Liver (tissue), 9 donors: ENCODE measurements around the gene ANP32A. TPM values are rescaled to one million over a fixed set of nuclear protein-coding genes. Genes with fewer than 3 reads are reported as not detected.

Source experiments
- DNase-seq: peaks from one replicate; pipeline ENCODE4 v3.0.0-alpha.2; 2017; ENCODE audit warnings: low spot score
- H3K27ac ChIP-seq, 2 donors: one replicate each; pipeline ENCODE4 v1.7.0; 2013; ENCODE audit warnings: inconsistent platforms in 2 of 2, low read length in 2 of 2, control low read depth in 1 of 2, low read depth in 1 of 2, mild to moderate bottlenecking in 1 of 2
- H3K27me3 ChIP-seq, 4 donors: one replicate each; pipeline versions ENCODE4 v1.6.1 to v1.7.0; 2013; ENCODE audit warnings: low read length in 3 of 4, inconsistent platforms in 1 of 4, mild to moderate bottlenecking in 1 of 4, moderate library complexity in 1 of 4; ENCODE audit not compliant: control insufficient read depth in 4 of 4, insufficient read depth in 4 of 4
- H3K36me3 ChIP-seq, 4 donors: one replicate each; pipeline versions ENCODE4 v1.6.1 to v1.7.0; 2013; ENCODE audit warnings: low read length in 3 of 4, mild to moderate bottlenecking in 3 of 4, low read depth in 1 of 4, moderate library complexity in 1 of 4; ENCODE audit not compliant: control insufficient read depth in 4 of 4, insufficient read depth in 3 of 4
- H3K4me1 ChIP-seq, 4 donors: one replicate each; pipeline versions ENCODE4 v1.6.1 to v1.7.0; 2013; ENCODE audit warnings: low read length in 3 of 4, mild to moderate bottlenecking in 3 of 4, moderate library complexity in 1 of 4; ENCODE audit not compliant: control insufficient read depth in 4 of 4, insufficient read depth in 4 of 4
- H3K4me3 ChIP-seq, 3 donors: one replicate each; pipeline versions ENCODE4 v1.6.1 to v1.7.0; 2013; ENCODE audit warnings: low read length in 3 of 3, control low read depth in 1 of 3, low read depth in 1 of 3, mild to moderate bottlenecking in 1 of 3
- H3K9ac ChIP-seq, 2 donors: one replicate each; pipeline ENCODE4 v1.7.0; 2013; ENCODE audit warnings: low read length in 2 of 2, mild to moderate bottlenecking in 2 of 2, moderate library complexity in 2 of 2, control low read depth in 1 of 2, low read depth in 1 of 2
- H3K9me3 ChIP-seq, 4 donors: one replicate each; pipeline versions ENCODE4 v1.6.1 to v1.7.0; 2013; ENCODE audit warnings: low read length in 3 of 4; ENCODE audit not compliant: control insufficient read depth in 4 of 4
- EGR1 ChIP-seq, 2 donors: IDR thresholded peaks; 2 replicates each; pipeline ENCODE4 v1.6.1; 2016 to 2018; ENCODE audit warnings: antibody characterized with exemption in 2 of 2, low read depth in 2 of 2
- FOXA1 ChIP-seq: IDR thresholded peaks from 2 replicates; pipeline ENCODE4 v1.6.1; 2016; ENCODE audit warnings: antibody characterized with exemption
- FOXA2 ChIP-seq: IDR thresholded peaks from 2 replicates; pipeline ENCODE4 v1.6.1; 2016; ENCODE audit warnings: antibody characterized with exemption
- GABPA ChIP-seq, 2 donors: IDR thresholded peaks in 1 of 2; conservative IDR thresholded peaks in 1 of 2; 2 replicates each; pipeline ENCODE4 v1.6.1; 2016; ENCODE audit warnings: antibody characterized with exemption in 2 of 2, mild to moderate bottlenecking in 1 of 2, moderate library complexity in 1 of 2
- HNF4A ChIP-seq, 2 donors: conservative IDR thresholded peaks; 2 replicates each; pipeline ENCODE4 v1.6.1; 2016; ENCODE audit warnings: antibody characterized with exemption in 2 of 2, mild to moderate bottlenecking in 2 of 2
- HNF4G ChIP-seq: IDR thresholded peaks from 2 replicates; pipeline ENCODE4 v1.6.1; 2016; ENCODE audit warnings: antibody characterized with exemption
- JUND ChIP-seq, 2 donors: IDR thresholded peaks; 2 replicates each; pipeline ENCODE4 v1.6.1; 2016; ENCODE audit warnings: antibody characterized with exemption in 2 of 2
- NR2F2 ChIP-seq: IDR thresholded peaks from 2 replicates; pipeline ENCODE4 v1.6.1; 2016; ENCODE audit warnings: antibody characterized with exemption
- RAD21 ChIP-seq, 2 donors: IDR thresholded peaks; 2 replicates each; pipeline ENCODE4 v1.6.1; 2016; ENCODE audit warnings: antibody characterized with exemption in 2 of 2, mild to moderate bottlenecking in 2 of 2
- RXRA ChIP-seq, 2 donors: IDR thresholded peaks; 2 replicates each; pipeline ENCODE4 v1.6.1; 2017 to 2018; ENCODE audit warnings: antibody characterized with exemption in 2 of 2, mild to moderate bottlenecking in 1 of 2
- SP1 ChIP-seq: IDR thresholded peaks from 2 replicates; pipeline ENCODE4 v1.6.1; 2018; ENCODE audit warnings: antibody characterized with exemption, mild to moderate bottlenecking
- TAF1 ChIP-seq: conservative IDR thresholded peaks from 2 replicates; pipeline ENCODE4 v1.6.1; 2016; ENCODE audit warnings: antibody characterized with exemption, mild to moderate bottlenecking
- YY1 ChIP-seq: IDR thresholded peaks from 2 replicates; pipeline ENCODE4 v1.6.1; 2016; ENCODE audit warnings: antibody characterized with exemption, mild to moderate bottlenecking
- WGBS: extraction: QIAGEN DNeasy Blood & Tissue Kit; methylation state at CpG from one replicate; pipeline ENCODE4 v1.1.7; 2013; 5-methylcytosine and 5-hydroxymethylcytosine counted together
- polyA plus RNA-seq, 2 donors: library from polyadenylated mRNA; stranded (reverse) in 1 of 2; unstranded in 1 of 2; fragments of 200-250 nt in 1 of 2; fragments of >200 nt in 1 of 2; fragmentation: Nextera tagmentation in 1 of 2; extraction: Ambion mirVana in 1 of 2; gene quantifications; one replicate each; pipeline versions ENCODE4 v1.2.1 to v1.2.3, GENCODE V29; 2013 to 2015
- total RNA-seq, 2 donors: library from RNA; depleted of rRNA; stranded (reverse); fragments of >200 nt; gene quantifications; one replicate each; pipeline ENCODE4 v1.2.3, GENCODE V29; 2014
- TF ChIP-seq, protein P1 (sequence below): IDR thresholded peaks from 2 replicates; pipeline ENCODE4 v1.6.1; 2016; ENCODE audit warnings: antibody characterized with exemption
- TF ChIP-seq, protein P2 (sequence below): IDR thresholded peaks from 2 replicates; pipeline ENCODE4 v1.6.1; 2016; ENCODE audit warnings: antibody characterized with exemption, mild to moderate bottlenecking
- TF ChIP-seq, protein P3 (sequence below): IDR thresholded peaks from 2 replicates; pipeline ENCODE4 v1.6.1; 2016; ENCODE audit warnings: antibody characterized with exemption
- TF ChIP-seq, protein P4 (sequence below): IDR thresholded peaks from 2 replicates; pipeline ENCODE4 v1.6.1; 2016; ENCODE audit warnings: antibody characterized with exemption
- TF ChIP-seq, protein P5 (sequence below): fragments of 150-350 bp; IDR thresholded peaks from 2 replicates; pipeline ENCODE4 v1.5.1; 2017; ENCODE audit warnings: improper control_type of control experiment, low read depth, low read length; ENCODE audit not compliant: missing input control
- donor health status: healthy.
- donor health status: healthy.
- donor health status: healthy.
- donor health status: healthy.
- donor health status: healthy.

ANP32A gene
- total and polyA plus RNA-seq, 4 donors = 30.5 to 60.4 (median 39.4) TPM

DNA sequence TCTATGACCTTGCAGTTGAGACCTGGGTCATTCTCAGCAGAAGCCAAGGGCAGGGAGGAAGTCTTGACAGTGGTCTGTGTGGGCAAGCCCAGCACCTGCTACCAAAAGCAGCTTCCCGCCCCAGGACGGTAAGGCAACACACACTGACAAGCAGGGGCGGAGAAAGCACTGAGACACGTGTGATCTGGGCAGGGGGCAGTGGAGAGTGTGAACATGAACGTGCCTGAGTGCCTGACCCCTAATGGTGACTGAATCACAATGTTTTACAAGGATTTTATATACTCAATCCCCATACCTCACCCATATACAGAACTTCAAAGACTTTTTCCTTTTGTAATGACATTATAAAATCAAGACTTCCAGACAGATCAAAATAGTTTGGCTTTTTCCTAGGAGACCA lies 35.2 kb downstream of the ANP32A start:
- DNase-seq = no peak
- no peak overlapping the region for H3K4me3 ChIP-seq
- 71% methylated on average over 5 of the region's 5 CpGs for WGBS
- H3K9me3 ChIP-seq = no peaks in the 10 kb centered on the region
- TF ChIP-seq TAF1 = no peak
- TF ChIP-seq YY1 = no peak
- peaks cover 3 to 14% (median 6%) of the 10 kb centered on the region in 4 donors for H3K4me1 ChIP-seq
- H3K36me3 ChIP-seq = peaks cover 6 to 29% (median 11%) of the 10 kb centered on the region in 4 donors
- no peak overlapping the region for H3K9ac ChIP-seq
- H3K27ac ChIP-seq = no peak overlapping the region
- H3K27me3 ChIP-seq = no peaks in the 10 kb centered on the region

DNA sequence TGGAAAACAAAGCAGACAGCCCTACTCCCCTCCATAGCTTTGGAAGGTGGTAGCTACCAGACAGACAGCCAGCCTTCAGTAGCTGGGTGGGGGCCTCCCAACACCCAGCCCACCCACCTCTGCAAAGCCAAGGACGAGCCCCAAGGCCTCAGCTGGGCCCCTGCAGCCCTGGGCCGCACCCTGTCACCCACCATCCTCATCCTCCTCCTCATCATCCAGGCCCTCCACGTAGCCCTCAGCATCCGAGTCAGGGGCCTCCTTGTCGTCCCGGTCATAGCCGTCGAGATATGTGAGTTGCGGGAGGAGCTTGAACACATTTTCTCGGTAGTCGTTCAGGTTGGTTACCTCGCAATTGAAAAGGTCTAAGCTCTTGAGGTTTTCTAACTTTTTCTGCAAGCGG lies 36.5 kb downstream of the ANP32A start:
- WGBS = 95% methylated on average over 13 of the region's 13 CpGs
- peaks cover 13 to 40% (median 20%) of the 10 kb centered on the region in 4 donors for H3K36me3 ChIP-seq
- DNase-seq = no peak

More for the DNA sequence above, 36.5 kb downstream of the ANP32A start:
- no peak overlapping the region for H3K9ac ChIP-seq
- H3K9me3 ChIP-seq = no peaks in the 10 kb centered on the region
- peaks cover 0 to 4% (median under 1%) of the 10 kb centered on the region in 4 donors for H3K4me1 ChIP-seq
- no peak overlapping the region for H3K27ac ChIP-seq
- no peaks in the 10 kb centered on the region for H3K27me3 ChIP-seq
- no peak overlapping the region for H3K4me3 ChIP-seq
- TF ChIP-seq FOXA2 = no peak
- TF ChIP-seq SP1 = no peak
- no peak for TF ChIP-seq TAF1
- TF ChIP-seq JUND (IDR thresholded peaks at IDR 0.05) = no peak
- no peak for TF ChIP-seq RAD21 (IDR thresholded peaks at IDR 0.05)
- TF ChIP-seq, protein P1, sequence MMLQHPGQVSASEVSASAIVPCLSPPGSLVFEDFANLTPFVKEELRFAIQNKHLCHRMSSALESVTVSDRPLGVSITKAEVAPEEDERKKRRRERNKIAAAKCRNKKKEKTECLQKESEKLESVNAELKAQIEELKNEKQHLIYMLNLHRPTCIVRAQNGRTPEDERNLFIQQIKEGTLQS = no peak
- no peak for TF ChIP-seq EGR1 (IDR thresholded peaks at IDR 0.05; ENCODE audit: low read depth in 2 of 2)
- no peak for TF ChIP-seq GABPA (IDR thresholded peaks at IDR 0.05 in 1 of 2, conservative IDR thresholded peaks at IDR 0.05 in 1 of 2)
- TF ChIP-seq, protein P2, sequence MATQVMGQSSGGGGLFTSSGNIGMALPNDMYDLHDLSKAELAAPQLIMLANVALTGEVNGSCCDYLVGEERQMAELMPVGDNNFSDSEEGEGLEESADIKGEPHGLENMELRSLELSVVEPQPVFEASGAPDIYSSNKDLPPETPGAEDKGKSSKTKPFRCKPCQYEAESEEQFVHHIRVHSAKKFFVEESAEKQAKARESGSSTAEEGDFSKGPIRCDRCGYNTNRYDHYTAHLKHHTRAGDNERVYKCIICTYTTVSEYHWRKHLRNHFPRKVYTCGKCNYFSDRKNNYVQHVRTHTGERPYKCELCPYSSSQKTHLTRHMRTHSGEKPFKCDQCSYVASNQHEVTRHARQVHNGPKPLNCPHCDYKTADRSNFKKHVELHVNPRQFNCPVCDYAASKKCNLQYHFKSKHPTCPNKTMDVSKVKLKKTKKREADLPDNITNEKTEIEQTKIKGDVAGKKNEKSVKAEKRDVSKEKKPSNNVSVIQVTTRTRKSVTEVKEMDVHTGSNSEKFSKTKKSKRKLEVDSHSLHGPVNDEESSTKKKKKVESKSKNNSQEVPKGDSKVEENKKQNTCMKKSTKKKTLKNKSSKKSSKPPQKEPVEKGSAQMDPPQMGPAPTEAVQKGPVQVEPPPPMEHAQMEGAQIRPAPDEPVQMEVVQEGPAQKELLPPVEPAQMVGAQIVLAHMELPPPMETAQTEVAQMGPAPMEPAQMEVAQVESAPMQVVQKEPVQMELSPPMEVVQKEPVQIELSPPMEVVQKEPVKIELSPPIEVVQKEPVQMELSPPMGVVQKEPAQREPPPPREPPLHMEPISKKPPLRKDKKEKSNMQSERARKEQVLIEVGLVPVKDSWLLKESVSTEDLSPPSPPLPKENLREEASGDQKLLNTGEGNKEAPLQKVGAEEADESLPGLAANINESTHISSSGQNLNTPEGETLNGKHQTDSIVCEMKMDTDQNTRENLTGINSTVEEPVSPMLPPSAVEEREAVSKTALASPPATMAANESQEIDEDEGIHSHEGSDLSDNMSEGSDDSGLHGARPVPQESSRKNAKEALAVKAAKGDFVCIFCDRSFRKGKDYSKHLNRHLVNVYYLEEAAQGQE = no peak
- no peak for TF ChIP-seq FOXA1
- no peak for TF ChIP-seq YY1
- TF ChIP-seq HNF4G = no peak
- no peak for TF ChIP-seq RXRA (IDR thresholded peaks at IDR 0.05)
- TF ChIP-seq, protein P3, sequence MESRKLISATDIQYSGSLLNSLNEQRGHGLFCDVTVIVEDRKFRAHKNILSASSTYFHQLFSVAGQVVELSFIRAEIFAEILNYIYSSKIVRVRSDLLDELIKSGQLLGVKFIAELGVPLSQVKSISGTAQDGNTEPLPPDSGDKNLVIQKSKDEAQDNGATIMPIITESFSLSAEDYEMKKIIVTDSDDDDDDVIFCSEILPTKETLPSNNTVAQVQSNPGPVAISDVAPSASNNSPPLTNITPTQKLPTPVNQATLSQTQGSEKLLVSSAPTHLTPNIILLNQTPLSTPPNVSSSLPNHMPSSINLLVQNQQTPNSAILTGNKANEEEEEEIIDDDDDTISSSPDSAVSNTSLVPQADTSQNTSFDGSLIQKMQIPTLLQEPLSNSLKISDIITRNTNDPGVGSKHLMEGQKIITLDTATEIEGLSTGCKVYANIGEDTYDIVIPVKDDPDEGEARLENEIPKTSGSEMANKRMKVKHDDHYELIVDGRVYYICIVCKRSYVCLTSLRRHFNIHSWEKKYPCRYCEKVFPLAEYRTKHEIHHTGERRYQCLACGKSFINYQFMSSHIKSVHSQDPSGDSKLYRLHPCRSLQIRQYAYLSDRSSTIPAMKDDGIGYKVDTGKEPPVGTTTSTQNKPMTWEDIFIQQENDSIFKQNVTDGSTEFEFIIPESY = no peak
- TF ChIP-seq, protein P4, sequence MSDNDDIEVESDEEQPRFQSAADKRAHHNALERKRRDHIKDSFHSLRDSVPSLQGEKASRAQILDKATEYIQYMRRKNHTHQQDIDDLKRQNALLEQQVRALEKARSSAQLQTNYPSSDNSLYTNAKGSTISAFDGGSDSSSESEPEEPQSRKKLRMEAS = no peak
- TF ChIP-seq, protein P5, sequence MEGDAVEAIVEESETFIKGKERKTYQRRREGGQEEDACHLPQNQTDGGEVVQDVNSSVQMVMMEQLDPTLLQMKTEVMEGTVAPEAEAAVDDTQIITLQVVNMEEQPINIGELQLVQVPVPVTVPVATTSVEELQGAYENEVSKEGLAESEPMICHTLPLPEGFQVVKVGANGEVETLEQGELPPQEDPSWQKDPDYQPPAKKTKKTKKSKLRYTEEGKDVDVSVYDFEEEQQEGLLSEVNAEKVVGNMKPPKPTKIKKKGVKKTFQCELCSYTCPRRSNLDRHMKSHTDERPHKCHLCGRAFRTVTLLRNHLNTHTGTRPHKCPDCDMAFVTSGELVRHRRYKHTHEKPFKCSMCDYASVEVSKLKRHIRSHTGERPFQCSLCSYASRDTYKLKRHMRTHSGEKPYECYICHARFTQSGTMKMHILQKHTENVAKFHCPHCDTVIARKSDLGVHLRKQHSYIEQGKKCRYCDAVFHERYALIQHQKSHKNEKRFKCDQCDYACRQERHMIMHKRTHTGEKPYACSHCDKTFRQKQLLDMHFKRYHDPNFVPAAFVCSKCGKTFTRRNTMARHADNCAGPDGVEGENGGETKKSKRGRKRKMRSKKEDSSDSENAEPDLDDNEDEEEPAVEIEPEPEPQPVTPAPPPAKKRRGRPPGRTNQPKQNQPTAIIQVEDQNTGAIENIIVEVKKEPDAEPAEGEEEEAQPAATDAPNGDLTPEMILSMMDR = no peak
- TF ChIP-seq NR2F2 = no peak
- no peak for TF ChIP-seq HNF4A (conservative IDR thresholded peaks at IDR 0.05)
